SK-N-SH (cell line): ENCODE results near the gene ENKUR. TPM values are rescaled to one million over a fixed set of nuclear protein-coding genes. Genes with fewer than 3 reads are reported as not detected.

ENCODE experiments used
- CTCF ChIA-PET: fragments of 300-600, 350-600 bp; formaldehyde crosslinking; extraction: SDS; loops from one replicate; lab custom pipeline; 2021; lab: Yijun Ruan, JAX
- POLR2A ChIA-PET: fragments of 350-600 bp; sonication (Branson Sonifier 250); formaldehyde crosslinking; extraction: SDS; loops from one replicate; lab custom pipeline; 2020; ENCODE audit warnings: antibody characterized with exemption, inconsistent platforms; lab: Yijun Ruan, JAX
- DNase-seq: peaks from one replicate; pipeline ENCODE4 v3.0.0; 2012
- H2AFZ ChIP-seq: fragments of 200-600 bp; sonication (generic); 2 replicates; pipeline ENCODE4 v1.8.1; 2016; ENCODE audit warnings: antibody characterized with exemption, mild to moderate bottlenecking, low read depth
- H3F3A ChIP-seq: fragments of 200-600 bp; sonication (generic); replicated peaks from 2 replicates; pipeline ENCODE3; 2016; ENCODE audit warnings: antibody characterized with exemption, mild to moderate bottlenecking; ENCODE audit not compliant: insufficient read depth
- H3K27ac ChIP-seq, 2 experiments: fragments of 200-500 bp in 1 of 2; fragments of 200-600 bp in 1 of 2; sonication (Bioruptor generic) in 1 of 2; sonication (generic), shearing (Covaris generic) in 1 of 2; 2 replicates each; pipeline versions ENCODE4 v1.5.1 to v1.6.1; 2014 to 2016; ENCODE audit warnings: low read depth in 2 of 2, inconsistent platforms in 1 of 2, low read length in 1 of 2, mild to moderate bottlenecking in 1 of 2, mixed read lengths in 1 of 2
- H3K27me3 ChIP-seq: fragments of 200-600 bp; sonication (generic), shearing (Covaris generic); 2 replicates; pipeline ENCODE4 v1.6.1; 2016; ENCODE audit warnings: mixed run types; ENCODE audit not compliant: insufficient read depth
- H3K36me3 ChIP-seq, 2 experiments: fragments of 200-500 bp in 1 of 2; fragments of 200-600 bp in 1 of 2; sonication (Bioruptor generic) in 1 of 2; sonication (generic) in 1 of 2; replicated peaks in 1 of 2; 2 replicates each; pipeline versions ENCODE3 to v1.5.1; 2014 to 2016; ENCODE audit warnings: low read length in 1 of 2, mild to moderate bottlenecking in 1 of 2; ENCODE audit not compliant: insufficient read depth in 2 of 2, control insufficient read depth in 1 of 2
- H3K4me1 ChIP-seq, 2 experiments: fragments of 200-500 bp in 1 of 2; fragments of 200-600 bp in 1 of 2; sonication (Bioruptor generic) in 1 of 2; sonication (generic), shearing (Covaris generic) in 1 of 2; 2 replicates each; pipeline versions ENCODE4 v1.5.1 to v1.6.1; 2014 to 2016; ENCODE audit warnings: low read depth in 1 of 2, low read length in 1 of 2, mixed run types in 1 of 2; ENCODE audit not compliant: insufficient read depth in 2 of 2, control insufficient read depth in 1 of 2
- H3K4me2 ChIP-seq: fragments of 200-600 bp; sonication (generic), shearing (Covaris generic); 2 replicates; pipeline ENCODE4 v1.6.1; 2017; ENCODE audit warnings: mixed run types
- H3K4me3 ChIP-seq, 2 experiments: fragments of 200-500 bp in 1 of 2; fragments of 200-600 bp in 1 of 2; sonication (Bioruptor generic) in 1 of 2; sonication (generic), shearing (Covaris generic) in 1 of 2; 2 replicates each; pipeline versions ENCODE4 v1.5.1 to v1.8.1; 2014 to 2016; ENCODE audit warnings: low read depth in 2 of 2, inconsistent platforms in 1 of 2, low read length in 1 of 2, mild to moderate bottlenecking in 1 of 2, mixed read lengths in 1 of 2, moderate library complexity in 1 of 2
- H3K79me2 ChIP-seq: fragments of 200-600 bp; sonication (generic); 2 replicates; pipeline ENCODE4 v1.8.1; 2017; ENCODE audit warnings: mild to moderate bottlenecking; ENCODE audit not compliant: insufficient read depth
- H3K9ac ChIP-seq: fragments of 200-600 bp; sonication (generic); 2 replicates; pipeline ENCODE4 v1.6.1; 2017; ENCODE audit warnings: mixed run types
- H3K9me2 ChIP-seq: fragments of 200-600 bp; sonication (generic); 2 replicates; pipeline ENCODE4 v1.6.1; 2017; ENCODE audit warnings: mixed run types
- H3K9me3 ChIP-seq: fragments of 200-600 bp; sonication (generic); 2 replicates; pipeline ENCODE4 v1.6.1; 2017; ENCODE audit warnings: mixed run types, mild to moderate bottlenecking, moderate library complexity
- H4K20me1 ChIP-seq: fragments of 200-600 bp; sonication (generic); 2 replicates; pipeline ENCODE4 v1.6.1; 2017; ENCODE audit warnings: mild to moderate bottlenecking, mixed run types; ENCODE audit not compliant: insufficient read depth
- ELF1 ChIP-seq: IDR thresholded peaks from 2 replicates; pipeline ENCODE4 v1.4.0; 2012
- EP300 ChIP-seq, 2 experiments: IDR thresholded peaks; 2 replicates each; pipeline versions ENCODE4 v1.4.0 to v1.6.1; 2012; ENCODE audit warnings: borderline replicate concordance in 1 of 2, low read depth in 1 of 2, low read length in 1 of 2
- FOXM1 ChIP-seq: IDR thresholded peaks from 2 replicates; pipeline ENCODE4 v1.4.0; 2012; ENCODE audit warnings: low read depth, mild to moderate bottlenecking
- GATA2 ChIP-seq: sonication (generic); formaldehyde crosslinking; IDR thresholded peaks from 2 replicates; pipeline ENCODE4 v1.5.0; 2020; ENCODE audit warnings: mild to moderate bottlenecking, missing genetic modification reagents
- JUND ChIP-seq: IDR thresholded peaks from 2 replicates; pipeline ENCODE4 v1.4.0; 2012
- RCOR1 ChIP-seq: fragments of 150-350 bp; IDR thresholded peaks from 2 replicates; pipeline ENCODE4 v1.6.1; 2017; ENCODE audit warnings: antibody characterized with exemption, low read length
- RFX5 ChIP-seq: IDR thresholded peaks from 2 replicates; pipeline ENCODE4 v1.6.1; 2012; ENCODE audit warnings: mild to moderate bottlenecking, improper control_type of control experiment, low read length
- RXRA ChIP-seq: IDR thresholded peaks from 2 replicates; pipeline ENCODE4 v1.4.0; 2012; ENCODE audit warnings: low read depth, mild to moderate bottlenecking, borderline replicate concordance
- SIN3A ChIP-seq: IDR thresholded peaks from 2 replicates; pipeline ENCODE4 v1.6.1; 2012; ENCODE audit warnings: low read depth, mild to moderate bottlenecking, low read length, moderate library complexity, borderline replicate concordance
- TAF1 ChIP-seq: IDR thresholded peaks from 2 replicates; pipeline ENCODE4 v1.6.1; 2012; ENCODE audit warnings: low read depth, mild to moderate bottlenecking, low read length, moderate library complexity, borderline replicate concordance
- TEAD4 ChIP-seq: IDR thresholded peaks from 2 replicates; pipeline ENCODE4 v1.4.0; 2012; ENCODE audit warnings: mild to moderate bottlenecking, borderline replicate concordance; ENCODE audit not compliant: insufficient read depth
- WGBS: methylation state at CpG from one replicate; pipeline ENCODE4 v1.1.6; 2017; ENCODE audit warnings: low lambda C conversion rate; 5-methylcytosine and 5-hydroxymethylcytosine counted together
- polyA plus RNA-seq, 3 experiments: library from polyadenylated mRNA; depleted of rRNA; stranded (reverse); fragments of >200 nt; gene quantifications; 2 replicates each; pipeline ENCODE4 v1.2.3, GENCODE V29; 2012
- TF ChIP-seq, protein P1 (sequence below): IDR thresholded peaks from 2 replicates; pipeline ENCODE4; 2012
- TF ChIP-seq, protein P2 (sequence below): fragments of 150-350 bp; IDR thresholded peaks from 2 replicates; pipeline ENCODE4 v1.6.1; 2016; ENCODE audit warnings: mild to moderate bottlenecking, low read depth, low read length
- TF ChIP-seq, protein P3 (sequence below): fragments of 150-350 bp; IDR thresholded peaks from 2 replicates; pipeline ENCODE4 v1.6.1; 2017; ENCODE audit warnings: antibody characterized with exemption, low read length, low read depth, borderline replicate concordance
- TF ChIP-seq, protein P4 (sequence below): IDR thresholded peaks from 2 replicates; pipeline ENCODE4 v1.4.0; 2012; ENCODE audit warnings: low read depth, borderline replicate concordance
- TF ChIP-seq, protein P5 (sequence below): IDR thresholded peaks from 2 replicates; pipeline ENCODE4 v1.4.0; 2012; ENCODE audit warnings: low read depth, borderline replicate concordance
- TF ChIP-seq, protein P6 (sequence below): IDR thresholded peaks from 2 replicates; pipeline ENCODE4 v1.4.0; 2012; ENCODE audit warnings: low read depth

The ENKUR gene
- polyA plus RNA-seq, 1 of the 3 experiments (the other 2 are of a cell fraction): 0.13 TPM

DNA sequence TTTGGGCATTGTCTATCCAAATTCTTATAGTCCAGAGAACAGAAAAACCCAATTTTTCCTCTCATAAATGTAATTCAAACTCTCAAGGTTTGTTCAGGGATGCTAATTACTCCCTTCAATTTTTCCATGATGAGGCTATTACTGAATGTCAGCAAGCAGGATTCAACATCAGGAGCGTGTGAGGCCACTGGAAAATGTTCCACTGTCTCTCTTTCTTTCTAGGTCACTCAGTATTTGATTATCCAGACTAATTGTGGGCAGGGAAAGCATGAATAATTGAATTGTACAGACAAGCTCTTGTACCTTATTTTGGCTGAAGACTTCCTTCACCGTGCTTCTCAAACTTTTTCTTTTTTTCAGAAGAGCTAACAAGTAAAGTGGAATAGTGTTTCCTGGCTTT lies 31.1 kb upstream of the ENKUR start:
- CTCF ChIA-PET: interaction anchor here (0.8 to 2.5 kb wide), 2 partner anchors 32 to 34 kb away, joined by 3 to 11 read pairs; no protein-coding TSS in a partner anchor
- H3K9ac ChIP-seq: no peak overlapping the region
- H3F3A ChIP-seq: no peaks in the 10 kb centered on the region
- no peak overlapping the region for H3K4me3 ChIP-seq
- no peaks in the 10 kb centered on the region for H3K4me1 ChIP-seq
- H4K20me1 ChIP-seq: no peaks in the 10 kb centered on the region
- POLR2A ChIA-PET: no interaction called here
- no peak overlapping the region for H3K27ac ChIP-seq
- H3K27me3 ChIP-seq: no peaks in the 10 kb centered on the region
- H2AFZ ChIP-seq: no peak overlapping the region
- no peak for TF ChIP-seq TAF1
- TF ChIP-seq RFX5: no peak
- TF ChIP-seq, protein P1, sequence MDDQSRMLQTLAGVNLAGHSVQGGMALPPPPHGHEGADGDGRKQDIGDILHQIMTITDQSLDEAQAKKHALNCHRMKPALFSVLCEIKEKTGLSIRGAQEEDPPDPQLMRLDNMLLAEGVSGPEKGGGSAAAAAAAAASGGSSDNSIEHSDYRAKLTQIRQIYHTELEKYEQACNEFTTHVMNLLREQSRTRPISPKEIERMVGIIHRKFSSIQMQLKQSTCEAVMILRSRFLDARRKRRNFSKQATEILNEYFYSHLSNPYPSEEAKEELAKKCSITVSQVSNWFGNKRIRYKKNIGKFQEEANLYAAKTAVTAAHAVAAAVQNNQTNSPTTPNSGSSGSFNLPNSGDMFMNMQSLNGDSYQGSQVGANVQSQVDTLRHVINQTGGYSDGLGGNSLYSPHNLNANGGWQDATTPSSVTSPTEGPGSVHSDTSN: no peak
- TF ChIP-seq, protein P2, sequence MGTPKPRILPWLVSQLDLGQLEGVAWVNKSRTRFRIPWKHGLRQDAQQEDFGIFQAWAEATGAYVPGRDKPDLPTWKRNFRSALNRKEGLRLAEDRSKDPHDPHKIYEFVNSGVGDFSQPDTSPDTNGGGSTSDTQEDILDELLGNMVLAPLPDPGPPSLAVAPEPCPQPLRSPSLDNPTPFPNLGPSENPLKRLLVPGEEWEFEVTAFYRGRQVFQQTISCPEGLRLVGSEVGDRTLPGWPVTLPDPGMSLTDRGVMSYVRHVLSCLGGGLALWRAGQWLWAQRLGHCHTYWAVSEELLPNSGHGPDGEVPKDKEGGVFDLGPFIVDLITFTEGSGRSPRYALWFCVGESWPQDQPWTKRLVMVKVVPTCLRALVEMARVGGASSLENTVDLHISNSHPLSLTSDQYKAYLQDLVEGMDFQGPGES: no peak
- TF ChIP-seq, protein P3, sequence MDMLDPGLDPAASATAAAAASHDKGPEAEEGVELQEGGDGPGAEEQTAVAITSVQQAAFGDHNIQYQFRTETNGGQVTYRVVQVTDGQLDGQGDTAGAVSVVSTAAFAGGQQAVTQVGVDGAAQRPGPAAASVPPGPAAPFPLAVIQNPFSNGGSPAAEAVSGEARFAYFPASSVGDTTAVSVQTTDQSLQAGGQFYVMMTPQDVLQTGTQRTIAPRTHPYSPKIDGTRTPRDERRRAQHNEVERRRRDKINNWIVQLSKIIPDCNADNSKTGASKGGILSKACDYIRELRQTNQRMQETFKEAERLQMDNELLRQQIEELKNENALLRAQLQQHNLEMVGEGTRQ: no peak
- TF ChIP-seq, protein P4, sequence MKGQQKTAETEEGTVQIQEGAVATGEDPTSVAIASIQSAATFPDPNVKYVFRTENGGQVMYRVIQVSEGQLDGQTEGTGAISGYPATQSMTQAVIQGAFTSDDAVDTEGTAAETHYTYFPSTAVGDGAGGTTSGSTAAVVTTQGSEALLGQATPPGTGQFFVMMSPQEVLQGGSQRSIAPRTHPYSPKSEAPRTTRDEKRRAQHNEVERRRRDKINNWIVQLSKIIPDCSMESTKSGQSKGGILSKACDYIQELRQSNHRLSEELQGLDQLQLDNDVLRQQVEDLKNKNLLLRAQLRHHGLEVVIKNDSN: no peak
- TF ChIP-seq GATA2 (CRISPR knock-in tag): no peak
- no peak for TF ChIP-seq JUND
- TF ChIP-seq, protein P5, sequence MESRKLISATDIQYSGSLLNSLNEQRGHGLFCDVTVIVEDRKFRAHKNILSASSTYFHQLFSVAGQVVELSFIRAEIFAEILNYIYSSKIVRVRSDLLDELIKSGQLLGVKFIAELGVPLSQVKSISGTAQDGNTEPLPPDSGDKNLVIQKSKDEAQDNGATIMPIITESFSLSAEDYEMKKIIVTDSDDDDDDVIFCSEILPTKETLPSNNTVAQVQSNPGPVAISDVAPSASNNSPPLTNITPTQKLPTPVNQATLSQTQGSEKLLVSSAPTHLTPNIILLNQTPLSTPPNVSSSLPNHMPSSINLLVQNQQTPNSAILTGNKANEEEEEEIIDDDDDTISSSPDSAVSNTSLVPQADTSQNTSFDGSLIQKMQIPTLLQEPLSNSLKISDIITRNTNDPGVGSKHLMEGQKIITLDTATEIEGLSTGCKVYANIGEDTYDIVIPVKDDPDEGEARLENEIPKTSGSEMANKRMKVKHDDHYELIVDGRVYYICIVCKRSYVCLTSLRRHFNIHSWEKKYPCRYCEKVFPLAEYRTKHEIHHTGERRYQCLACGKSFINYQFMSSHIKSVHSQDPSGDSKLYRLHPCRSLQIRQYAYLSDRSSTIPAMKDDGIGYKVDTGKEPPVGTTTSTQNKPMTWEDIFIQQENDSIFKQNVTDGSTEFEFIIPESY: no peak
- TF ChIP-seq, protein P6, sequence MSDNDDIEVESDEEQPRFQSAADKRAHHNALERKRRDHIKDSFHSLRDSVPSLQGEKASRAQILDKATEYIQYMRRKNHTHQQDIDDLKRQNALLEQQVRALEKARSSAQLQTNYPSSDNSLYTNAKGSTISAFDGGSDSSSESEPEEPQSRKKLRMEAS: no peak
- TF ChIP-seq ELF1: no peak
- TF ChIP-seq TEAD4: no peak
- TF ChIP-seq SIN3A: no peak
- TF ChIP-seq EP300 (IDR thresholded peaks at IDR 0.05; ENCODE audit: borderline replicate concordance in 1 of 2, low read depth in 1 of 2, low read length in 1 of 2): no peak
- no peak for TF ChIP-seq FOXM1
- TF ChIP-seq RCOR1: no peak
- TF ChIP-seq RXRA: no peak
- H3K36me3 ChIP-seq: no peaks in the 10 kb centered on the region
- DNase-seq: no peak
- no peak overlapping the region for H3K4me2 ChIP-seq
- H3K79me2 ChIP-seq: no peaks in the 10 kb centered on the region
- no peaks in the 10 kb centered on the region for H3K9me2 ChIP-seq
- H3K9me3 ChIP-seq: no peaks in the 10 kb centered on the region
- WGBS: 56% methylated on average over 2 of the region's 2 CpGs
